Mononuclear cell (primary cell): ENCODE results near the gene FRMD8. TPM values are rescaled to one million over a fixed set of nuclear protein-coding genes. Genes with fewer than 3 reads are reported as not detected.

Experiments used
- H3K27me3 ChIP-seq: 2 replicates; pipeline ENCODE4 v1.6.0; 2011; ENCODE audit warnings: low read length, control low read depth; ENCODE audit not compliant: insufficient read depth
- H3K4me1 ChIP-seq: 2 replicates; pipeline ENCODE4 v1.5.1; 2011; ENCODE audit warnings: mild to moderate bottlenecking, low read length, control low read depth; ENCODE audit not compliant: insufficient read depth
- H3K4me3 ChIP-seq: 2 replicates; pipeline ENCODE4 v1.5.1; 2011; ENCODE audit warnings: mild to moderate bottlenecking, low read length, moderate library complexity
- H3K9me3 ChIP-seq: 2 replicates; pipeline ENCODE4 v1.5.1; 2011; ENCODE audit warnings: low read depth, mild to moderate bottlenecking, control low read depth, low read length
- total RNA-seq: library from RNA; depleted of rRNA; stranded (reverse); fragments of >200 nt; gene quantifications from one replicate; pipeline ENCODE4 v1.2.3, GENCODE V29; 2012

Gene FRMD8
- total RNA-seq, 1 donor = 23.1 TPM

GRCh38 chr11:65429068-65429681, 42.7 kb downstream of the FRMD8 start:
- Histone ChIP-seq H3K9me3 (no peaks in the 10 kb centered on the region), H3K4me3 (peak overlapping the region; percentile 11), H3K4me1 (peaks cover 64% of the 10 kb centered on the region), H3K27me3 (no peaks in the 10 kb centered on the region)

GRCh38 chr11:65429724-65430405, 43.4 kb downstream of the FRMD8 start:
- Histone ChIP-seq H3K27me3 (no peaks in the 10 kb centered on the region), H3K4me1 (peaks cover 69% of the 10 kb centered on the region), H3K9me3 (no peaks in the 10 kb centered on the region), H3K4me3 (peak overlapping the region; percentile 12)

GRCh38 chr11:65430406-65431217, 44.2 kb downstream of the FRMD8 start:
- Histone ChIP-seq H3K27me3 (no peaks in the 10 kb centered on the region), H3K4me1 (peaks cover 72% of the 10 kb centered on the region)

GRCh38 chr11:65431451-65432099, 45.1 kb downstream of the FRMD8 start:
- H3K9me3 ChIP-seq = no peaks in the 10 kb centered on the region
- no peaks in the 10 kb centered on the region for H3K27me3 ChIP-seq
- peaks cover 79% of the 10 kb centered on the region for H3K4me1 ChIP-seq
- H3K4me3 ChIP-seq = no peak overlapping the region

More at GRCh38 chr11:65430406-65431217, 44.2 kb downstream of the FRMD8 start:
- H3K9me3 ChIP-seq = no peaks in the 10 kb centered on the region
- peak overlapping the region; percentile 12 for H3K4me3 ChIP-seq

GRCh38 chr11:65432100-65432650, 45.7 kb downstream of the FRMD8 start:
- H3K9me3 ChIP-seq = no peaks in the 10 kb centered on the region
- peaks cover 76% of the 10 kb centered on the region for H3K4me1 ChIP-seq
- H3K27me3 ChIP-seq = no peaks in the 10 kb centered on the region
- no peak overlapping the region for H3K4me3 ChIP-seq

GRCh38 chr11:65432686-65433582, 46.5 kb downstream of the FRMD8 start:
- Histone ChIP-seq H3K9me3 (no peaks in the 10 kb centered on the region), H3K27me3 (no peaks in the 10 kb centered on the region), H3K4me3 (no peak overlapping the region), H3K4me1 (peaks cover 76% of the 10 kb centered on the region)

- H3K27me3 ChIP-seq = no peaks in the 10 kb centered on the region
- H3K4me3 ChIP-seq = no peak overlapping the region
- no peaks in the 10 kb centered on the region for H3K9me3 ChIP-seq
- peaks cover 71% of the 10 kb centered on the region for H3K4me1 ChIP-seq
These were observed 47.2 kb downstream of the FRMD8 start for GRCh38 chr11:65433657-65434056.

GRCh38 chr11:65434057-65434666, 47.7 kb downstream of the FRMD8 start:
- peaks cover 73% of the 10 kb centered on the region for H3K4me1 ChIP-seq
- H3K27me3 ChIP-seq = no peaks in the 10 kb centered on the region
- no peaks in the 10 kb centered on the region for H3K9me3 ChIP-seq
- H3K4me3 ChIP-seq = no peak overlapping the region

- Histone ChIP-seq H3K4me1 (peaks cover 73% of the 10 kb centered on the region), H3K9me3 (no peaks in the 10 kb centered on the region), H3K27me3 (no peaks in the 10 kb centered on the region), H3K4me3 (no peak overlapping the region)
These were observed 48.4 kb downstream of the FRMD8 start for GRCh38 chr11:65434667-65435410.

GRCh38 chr11:65435411-65435931, 49.0 kb downstream of the FRMD8 start:
- no peak overlapping the region for H3K4me3 ChIP-seq
- H3K4me1 ChIP-seq = peaks cover 73% of the 10 kb centered on the region

GRCh38 chr11:65435981-65436411, 49.6 kb downstream of the FRMD8 start:
- H3K4me3 ChIP-seq = no peak overlapping the region
- H3K4me1 ChIP-seq = peaks cover 73% of the 10 kb centered on the region
- H3K27me3 ChIP-seq = no peaks in the 10 kb centered on the region
- H3K9me3 ChIP-seq = no peaks in the 10 kb centered on the region

More at GRCh38 chr11:65435411-65435931, 49.0 kb downstream of the FRMD8 start:
- Histone ChIP-seq H3K9me3 (no peaks in the 10 kb centered on the region), H3K27me3 (no peaks in the 10 kb centered on the region)

- Histone ChIP-seq H3K4me3 (no peak overlapping the region), H3K4me1 (peaks cover 75% of the 10 kb centered on the region)
These were observed 50.1 kb downstream of the FRMD8 start for GRCh38 chr11:65436412-65437032.

More at GRCh38 chr11:65436412-65437032, 50.1 kb downstream of the FRMD8 start:
- H3K9me3 ChIP-seq = no peaks in the 10 kb centered on the region
- no peaks in the 10 kb centered on the region for H3K27me3 ChIP-seq
